ENCODE data around the gene COMMD2.
A peak's percentile ranks its signal among the peaks of the same experiment; 100 is the strongest.

The COMMD2 gene

DNA sequence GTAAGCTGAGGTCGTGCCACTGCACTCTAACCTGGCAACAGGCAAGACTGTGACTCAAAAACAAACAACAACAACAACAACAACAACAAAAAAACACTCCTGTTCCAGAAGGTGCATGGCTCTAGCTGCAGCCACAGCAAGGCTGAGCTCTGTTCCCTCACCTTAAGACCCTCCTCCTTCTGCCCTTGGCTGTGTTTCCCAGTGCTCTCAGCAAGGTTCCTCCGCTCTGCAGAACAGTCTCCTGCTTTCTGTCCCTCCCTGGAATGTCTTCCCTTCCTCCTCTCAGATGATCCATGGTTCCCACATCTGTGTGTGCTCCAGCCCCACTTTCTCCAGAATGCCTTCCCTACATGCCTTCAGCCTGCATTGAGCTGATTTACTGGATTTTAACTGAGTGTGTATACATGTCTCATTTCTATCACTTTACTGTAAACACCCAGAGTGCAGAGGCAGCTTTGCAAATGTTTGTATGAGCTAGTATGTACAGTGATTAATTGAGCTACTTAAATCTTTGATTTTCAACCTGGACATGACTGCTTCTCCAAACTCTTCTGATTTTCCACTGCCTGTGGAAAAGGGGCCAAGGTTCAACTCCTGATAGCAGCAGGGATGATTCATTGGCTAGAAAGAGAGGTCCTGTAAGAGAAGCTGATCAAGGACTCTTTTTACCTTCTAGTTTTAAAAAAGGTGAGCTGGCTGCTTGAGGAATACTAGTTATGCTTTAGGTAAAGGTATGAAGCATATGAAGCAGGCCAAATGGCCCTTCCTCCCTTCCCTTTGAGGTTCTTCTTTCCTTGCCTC lies 25.3 kb upstream of the COMMD2 start:
- no peak overlapping the region for H3K4me3 ChIP-seq (replicated peaks; ENCODE audit: low read depth, low read length)
- TF ChIP-seq CTCF (IDR thresholded peaks at IDR 0.05; ENCODE audit: low read length, missing control alignments), result no peak
- DNase-seq (ENCODE audit: low read depth), result no peak

GRCh38 chr3:149776170-149776569 lies 23.9 kb upstream of the COMMD2 start:
- no peak for TF ChIP-seq CTCF (IDR thresholded peaks at IDR 0.05; ENCODE audit: low read length, missing control alignments)
- no peak for DNase-seq (ENCODE audit: low read depth)

GRCh38 chr3:149772861-149773260 lies 20.6 kb upstream of the COMMD2 start:
- H3K4me3 ChIP-seq (replicated peaks; ENCODE audit: low read depth, low read length), result no peak overlapping the region
- TF ChIP-seq CTCF (IDR thresholded peaks at IDR 0.05; ENCODE audit: low read length, missing control alignments), result no peak
- no peak for DNase-seq (ENCODE audit: low read depth)

More at GRCh38 chr3:149776170-149776569, 23.9 kb upstream of the COMMD2 start:
- no peak overlapping the region for H3K4me3 ChIP-seq (replicated peaks; ENCODE audit: low read depth, low read length)

GRCh38 chr3:149771652-149772271 lies 19.5 kb upstream of the COMMD2 start:
- TF ChIP-seq CTCF (IDR thresholded peaks at IDR 0.05; ENCODE audit: low read length, missing control alignments), result peak; percentile 92
- no peak overlapping the region for H3K4me3 ChIP-seq (replicated peaks; ENCODE audit: low read depth, low read length)
- peak; percentile 54 for DNase-seq (ENCODE audit: low read depth)

DNA sequence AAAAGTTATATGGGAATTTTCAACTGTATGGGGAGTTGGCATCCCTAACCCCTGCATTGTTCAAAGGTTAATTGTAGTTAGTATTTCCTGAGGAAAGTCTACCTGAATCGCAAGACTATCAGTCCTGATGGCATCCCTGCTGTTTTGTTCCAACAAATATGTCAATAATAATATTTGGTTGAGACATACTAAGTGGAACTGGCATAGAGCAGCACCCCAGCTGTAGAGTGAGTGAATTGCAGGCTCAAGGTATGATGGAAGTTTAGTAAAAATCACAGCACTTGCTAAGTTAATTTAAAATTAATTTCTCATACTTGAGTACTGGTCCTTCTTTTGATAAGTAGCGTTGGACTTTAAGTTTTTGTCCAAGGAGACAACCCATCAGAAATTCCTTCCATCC lies 18.0 kb upstream of the COMMD2 start:
- no peak overlapping the region for H3K4me3 ChIP-seq (replicated peaks; ENCODE audit: low read depth, low read length)
- TF ChIP-seq CTCF (IDR thresholded peaks at IDR 0.05; ENCODE audit: low read length, missing control alignments), result peak; percentile 15
- no peak for DNase-seq (ENCODE audit: low read depth)

DNA sequence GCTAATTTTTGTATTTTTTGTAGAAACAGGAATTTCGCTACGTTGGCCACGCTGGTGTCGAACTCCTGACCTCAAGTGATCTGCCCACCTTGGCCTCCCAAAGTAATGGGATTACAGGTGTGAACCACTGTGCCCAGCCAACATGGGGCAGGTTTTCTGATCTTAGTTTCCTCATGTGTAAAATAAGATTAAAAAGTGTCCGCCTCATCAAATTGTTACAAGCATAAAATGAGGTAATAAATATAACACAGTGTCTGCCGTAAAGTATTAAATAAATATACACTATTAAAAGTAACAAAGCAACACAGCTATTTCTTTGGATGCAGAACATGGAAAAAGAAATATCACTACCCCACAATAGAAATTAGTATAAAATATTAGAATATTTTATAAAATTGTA lies 16.4 kb upstream of the COMMD2 start:
- TF ChIP-seq CTCF (IDR thresholded peaks at IDR 0.05; ENCODE audit: low read length, missing control alignments), result no peak
- DNase-seq (ENCODE audit: low read depth), result no peak
- H3K4me3 ChIP-seq (replicated peaks; ENCODE audit: low read depth, low read length), result no peak overlapping the region

Data from fibroblast of pulmonary artery (primary cell).